Spleen (tissue), 7 donors: ENCODE measurements around the gene RPL15.

Experiments used
- POLR2AphosphoS5 ChIP-seq, 3 donors: sonication (generic); formaldehyde crosslinking; IDR thresholded peaks; one replicate each; pipeline ENCODE4 v1.5.1; 2017; ENCODE audit warnings: antibody characterized with exemption in 3 of 3
- TF ChIP-seq, protein P1 (sequence below), 11 experiments: fragments of 200-600 bp in 7 of 11; fragments of 450-650 bp in 4 of 11; sonication (generic) in 4 of 11; IDR thresholded peaks in 8 of 11; conservative IDR thresholded peaks in 3 of 11; 1 replicate in 7 of 11; 2 replicates in 4 of 11; pipeline versions ENCODE4 v1.4.0 to v1.8.0; 2016 to 2021; ENCODE audit warnings: antibody characterized with exemption in 11 of 11, inconsistent platforms in 4 of 11, mild to moderate bottlenecking in 1 of 11
- donor health status: DM: no; HTN: no; CAD: no; lungs with moderate emphysema.
- donor health status: DM: no; HTN: no; CAD: no.
- donor health status: DM: no; HTN: no; CAD: no.

- TF ChIP-seq, protein P1, sequence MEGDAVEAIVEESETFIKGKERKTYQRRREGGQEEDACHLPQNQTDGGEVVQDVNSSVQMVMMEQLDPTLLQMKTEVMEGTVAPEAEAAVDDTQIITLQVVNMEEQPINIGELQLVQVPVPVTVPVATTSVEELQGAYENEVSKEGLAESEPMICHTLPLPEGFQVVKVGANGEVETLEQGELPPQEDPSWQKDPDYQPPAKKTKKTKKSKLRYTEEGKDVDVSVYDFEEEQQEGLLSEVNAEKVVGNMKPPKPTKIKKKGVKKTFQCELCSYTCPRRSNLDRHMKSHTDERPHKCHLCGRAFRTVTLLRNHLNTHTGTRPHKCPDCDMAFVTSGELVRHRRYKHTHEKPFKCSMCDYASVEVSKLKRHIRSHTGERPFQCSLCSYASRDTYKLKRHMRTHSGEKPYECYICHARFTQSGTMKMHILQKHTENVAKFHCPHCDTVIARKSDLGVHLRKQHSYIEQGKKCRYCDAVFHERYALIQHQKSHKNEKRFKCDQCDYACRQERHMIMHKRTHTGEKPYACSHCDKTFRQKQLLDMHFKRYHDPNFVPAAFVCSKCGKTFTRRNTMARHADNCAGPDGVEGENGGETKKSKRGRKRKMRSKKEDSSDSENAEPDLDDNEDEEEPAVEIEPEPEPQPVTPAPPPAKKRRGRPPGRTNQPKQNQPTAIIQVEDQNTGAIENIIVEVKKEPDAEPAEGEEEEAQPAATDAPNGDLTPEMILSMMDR (IDR thresholded peaks at IDR 0.05 in 8 of 11, conservative IDR thresholded peaks at IDR 0.05 in 3 of 11), result no peak
- TF ChIP-seq POLR2AphosphoS5 (IDR thresholded peaks at IDR 0.05), result no peak
These were observed 44.1 kb downstream of the RPL15 start for GRCh38 chr3:23961066-23961465.
